HEK293 (cell line): ENCODE data around the gene CD109.

Experiments used
- CTCF ChIA-PET: fragments of 350-600 bp; formaldehyde crosslinking; extraction: SDS; loops from one replicate; lab custom pipeline; 2021; ENCODE audit warnings: antibody characterized with exemption; lab: Yijun Ruan, JAX
- POLR2A ChIA-PET: fragments of 300-600 bp; formaldehyde crosslinking; extraction: SDS; loops from one replicate; lab custom pipeline; 2020; ENCODE audit warnings: antibody characterized with exemption, inconsistent platforms; lab: Yijun Ruan, JAX
- H3K27ac ChIP-seq: fragments of 200-500 bp; sonication (Bioruptor generic); 2 replicates; pipeline ENCODE4 v1.5.1; 2014; ENCODE audit warnings: low read depth, low read length, control low read depth, inconsistent platforms; ENCODE audit errors: extremely low read depth
- H3K36me3 ChIP-seq, 2 experiments: fragments of 200-500 bp in 1 of 2; sonication (Bioruptor generic) in 1 of 2; 1 replicate in 1 of 2; 2 replicates in 1 of 2; pipeline ENCODE4 v1.5.1; 2014 to 2017; ENCODE audit warnings: inconsistent platforms in 2 of 2, low read length in 2 of 2; ENCODE audit not compliant: control insufficient read depth in 2 of 2, insufficient read depth in 1 of 2
- H3K4me1 ChIP-seq: fragments of 200-500 bp; sonication (Bioruptor generic); 2 replicates; pipeline ENCODE4 v1.5.1; 2014; ENCODE audit warnings: mild to moderate bottlenecking, low read length, inconsistent platforms; ENCODE audit not compliant: control insufficient read depth, insufficient read depth
- H3K4me3 ChIP-seq: 2 replicates; pipeline ENCODE4 v1.5.1; 2011; ENCODE audit warnings: low read depth, mild to moderate bottlenecking, control low read depth, low read length, moderate library complexity
- H3K9me3 ChIP-seq: fragments of 200-500 bp; sonication (Bioruptor generic); 2 replicates; pipeline ENCODE4 v1.5.1; 2014; ENCODE audit warnings: low read depth, low read length, inconsistent platforms; ENCODE audit not compliant: control insufficient read depth, insufficient read depth
- GLIS1 ChIP-seq: fragments of 450-650 bp; formaldehyde crosslinking; IDR thresholded peaks from 2 replicates; pipeline ENCODE4 v1.5.1; 2016; ENCODE audit warnings: missing biosample characterization, missing genetic modification characterization
- YY2 ChIP-seq: fragments of 450-650 bp; formaldehyde crosslinking; IDR thresholded peaks from 2 replicates; pipeline ENCODE4 v1.5.1; 2016; ENCODE audit warnings: missing biosample characterization, missing genetic modification characterization
- ZNF146 ChIP-seq: fragments of 450-650 bp; formaldehyde crosslinking; IDR thresholded peaks from 2 replicates; pipeline ENCODE4 v1.5.1; 2016; ENCODE audit warnings: missing biosample characterization, missing genetic modification characterization
- ZNF184 ChIP-seq: fragments of 450-650 bp; IDR thresholded peaks from 2 replicates; pipeline ENCODE4 v1.5.1; 2018; ENCODE audit warnings: missing biosample characterization, mild to moderate bottlenecking, missing genetic modification characterization
- ZNF211 ChIP-seq: fragments of 450-650 bp; formaldehyde crosslinking; IDR thresholded peaks from 2 replicates; pipeline ENCODE4 v1.5.1; 2016; ENCODE audit warnings: low read depth, missing biosample characterization, missing genetic modification characterization
- ZNF341 ChIP-seq: fragments of 450-650 bp; formaldehyde crosslinking; IDR thresholded peaks from 2 replicates; pipeline ENCODE4; 2016; ENCODE audit warnings: low read depth, missing biosample characterization, missing genetic modification characterization
- ZNF473 ChIP-seq: fragments of 450-650 bp; formaldehyde crosslinking; IDR thresholded peaks from 2 replicates; pipeline ENCODE4 v1.5.1; 2017; ENCODE audit warnings: missing biosample characterization, missing genetic modification characterization
- ZNF548 ChIP-seq: fragments of 450-650 bp; formaldehyde crosslinking; IDR thresholded peaks from 2 replicates; pipeline ENCODE4 v1.5.1; 2016; ENCODE audit warnings: missing biosample characterization, missing genetic modification characterization
- TF ChIP-seq, protein P1 (sequence below): fragments of 450-650 bp; formaldehyde crosslinking; IDR thresholded peaks from 2 replicates; pipeline ENCODE4 v1.5.1; 2017; ENCODE audit warnings: missing biosample characterization, missing genetic modification characterization
- TF ChIP-seq, protein P2 (sequence below): fragments of 450-650 bp; formaldehyde crosslinking; IDR thresholded peaks from 2 replicates; pipeline ENCODE4 v1.5.1; 2017; ENCODE audit warnings: missing biosample characterization, missing genetic modification characterization
- TF ChIP-seq, protein P3 (sequence below): fragments of 450-650 bp; formaldehyde crosslinking; IDR thresholded peaks from 2 replicates; pipeline ENCODE4 v1.5.0; 2017; ENCODE audit warnings: missing biosample characterization, missing genetic modification characterization, borderline replicate concordance
- TF ChIP-seq, protein P4 (sequence below): fragments of 450-650 bp; formaldehyde crosslinking; IDR thresholded peaks from 2 replicates; pipeline ENCODE4 v1.5.1; 2016; ENCODE audit warnings: missing biosample characterization, missing genetic modification characterization
- TF ChIP-seq, protein P5 (sequence below): fragments of 450-650 bp; formaldehyde crosslinking; IDR thresholded peaks from 2 replicates; pipeline ENCODE4 v1.5.1; 2016; ENCODE audit warnings: missing biosample characterization, missing genetic modification characterization
- TF ChIP-seq, protein P6 (sequence below): fragments of 450-650 bp; formaldehyde crosslinking; IDR thresholded peaks from 2 replicates; pipeline ENCODE4 v1.5.1; 2016; ENCODE audit warnings: missing biosample characterization, missing genetic modification characterization, borderline replicate concordance
- TF ChIP-seq, protein P7 (sequence below): fragments of 450-650 bp; formaldehyde crosslinking; IDR thresholded peaks from 2 replicates; pipeline ENCODE4 v1.5.1; 2016; ENCODE audit warnings: missing biosample characterization, missing genetic modification characterization

The CD109 gene

DNA sequence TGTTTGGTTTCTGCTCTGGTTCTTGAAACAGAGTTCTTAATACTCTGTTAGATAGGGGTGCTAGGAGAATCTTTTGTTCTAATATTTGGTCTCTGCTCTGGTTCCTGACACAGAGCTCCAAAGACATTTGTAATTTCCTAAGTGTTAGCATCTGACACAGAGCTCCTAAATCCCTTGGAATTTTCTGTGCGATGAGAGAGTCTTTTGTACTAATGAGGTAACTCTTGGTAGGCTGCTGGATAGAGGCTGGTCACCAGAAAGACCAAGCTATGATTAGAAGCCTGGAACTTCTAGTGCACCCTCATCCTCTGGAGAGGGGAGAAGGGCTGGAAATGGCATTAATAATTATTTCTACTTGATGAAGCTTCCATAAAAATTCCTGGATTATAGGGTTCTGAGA is 7.7 kb upstream of the CD109 start (continued):
- TF ChIP-seq, protein P1, sequence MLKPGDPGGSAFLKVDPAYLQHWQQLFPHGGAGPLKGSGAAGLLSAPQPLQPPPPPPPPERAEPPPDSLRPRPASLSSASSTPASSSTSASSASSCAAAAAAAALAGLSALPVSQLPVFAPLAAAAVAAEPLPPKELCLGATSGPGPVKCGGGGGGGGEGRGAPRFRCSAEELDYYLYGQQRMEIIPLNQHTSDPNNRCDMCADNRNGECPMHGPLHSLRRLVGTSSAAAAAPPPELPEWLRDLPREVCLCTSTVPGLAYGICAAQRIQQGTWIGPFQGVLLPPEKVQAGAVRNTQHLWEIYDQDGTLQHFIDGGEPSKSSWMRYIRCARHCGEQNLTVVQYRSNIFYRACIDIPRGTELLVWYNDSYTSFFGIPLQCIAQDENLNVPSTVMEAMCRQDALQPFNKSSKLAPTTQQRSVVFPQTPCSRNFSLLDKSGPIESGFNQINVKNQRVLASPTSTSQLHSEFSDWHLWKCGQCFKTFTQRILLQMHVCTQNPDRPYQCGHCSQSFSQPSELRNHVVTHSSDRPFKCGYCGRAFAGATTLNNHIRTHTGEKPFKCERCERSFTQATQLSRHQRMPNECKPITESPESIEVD: no peak
- TF ChIP-seq, protein P2, sequence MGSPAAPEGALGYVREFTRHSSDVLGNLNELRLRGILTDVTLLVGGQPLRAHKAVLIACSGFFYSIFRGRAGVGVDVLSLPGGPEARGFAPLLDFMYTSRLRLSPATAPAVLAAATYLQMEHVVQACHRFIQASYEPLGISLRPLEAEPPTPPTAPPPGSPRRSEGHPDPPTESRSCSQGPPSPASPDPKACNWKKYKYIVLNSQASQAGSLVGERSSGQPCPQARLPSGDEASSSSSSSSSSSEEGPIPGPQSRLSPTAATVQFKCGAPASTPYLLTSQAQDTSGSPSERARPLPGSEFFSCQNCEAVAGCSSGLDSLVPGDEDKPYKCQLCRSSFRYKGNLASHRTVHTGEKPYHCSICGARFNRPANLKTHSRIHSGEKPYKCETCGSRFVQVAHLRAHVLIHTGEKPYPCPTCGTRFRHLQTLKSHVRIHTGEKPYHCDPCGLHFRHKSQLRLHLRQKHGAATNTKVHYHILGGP: no peak
- TF ChIP-seq, protein P3, sequence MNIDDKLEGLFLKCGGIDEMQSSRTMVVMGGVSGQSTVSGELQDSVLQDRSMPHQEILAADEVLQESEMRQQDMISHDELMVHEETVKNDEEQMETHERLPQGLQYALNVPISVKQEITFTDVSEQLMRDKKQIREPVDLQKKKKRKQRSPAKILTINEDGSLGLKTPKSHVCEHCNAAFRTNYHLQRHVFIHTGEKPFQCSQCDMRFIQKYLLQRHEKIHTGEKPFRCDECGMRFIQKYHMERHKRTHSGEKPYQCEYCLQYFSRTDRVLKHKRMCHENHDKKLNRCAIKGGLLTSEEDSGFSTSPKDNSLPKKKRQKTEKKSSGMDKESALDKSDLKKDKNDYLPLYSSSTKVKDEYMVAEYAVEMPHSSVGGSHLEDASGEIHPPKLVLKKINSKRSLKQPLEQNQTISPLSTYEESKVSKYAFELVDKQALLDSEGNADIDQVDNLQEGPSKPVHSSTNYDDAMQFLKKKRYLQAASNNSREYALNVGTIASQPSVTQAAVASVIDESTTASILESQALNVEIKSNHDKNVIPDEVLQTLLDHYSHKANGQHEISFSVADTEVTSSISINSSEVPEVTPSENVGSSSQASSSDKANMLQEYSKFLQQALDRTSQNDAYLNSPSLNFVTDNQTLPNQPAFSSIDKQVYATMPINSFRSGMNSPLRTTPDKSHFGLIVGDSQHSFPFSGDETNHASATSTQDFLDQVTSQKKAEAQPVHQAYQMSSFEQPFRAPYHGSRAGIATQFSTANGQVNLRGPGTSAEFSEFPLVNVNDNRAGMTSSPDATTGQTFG (tag by site-specific recombination): no peak

DNA sequence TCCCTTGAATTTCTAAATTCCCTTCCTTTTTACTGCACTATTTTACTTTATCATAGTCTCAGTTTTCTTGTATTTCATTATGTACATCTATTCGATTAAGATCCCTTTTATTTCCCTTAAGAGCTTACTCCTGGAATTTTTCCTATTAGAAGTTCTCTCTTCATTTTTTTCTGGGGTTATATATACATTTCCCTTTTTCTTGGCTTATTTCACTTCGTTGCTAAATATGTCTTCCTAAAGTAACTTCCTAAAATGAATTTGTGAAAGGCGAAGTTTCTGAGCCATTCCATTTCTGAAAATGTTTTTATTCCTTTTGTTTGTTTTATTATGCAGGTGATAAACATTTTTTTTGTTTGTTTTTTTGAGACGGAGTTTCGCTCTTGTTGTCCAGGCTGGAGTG is 5.9 kb upstream of the CD109 start:
- H3K9me3 ChIP-seq: no peaks in the 10 kb centered on the region
- no peak overlapping the region for H3K27ac ChIP-seq
- H3K4me3 ChIP-seq: no peak overlapping the region
- no peaks in the 10 kb centered on the region for H3K36me3 ChIP-seq
- ChIA-PET POLR2A (no interaction called here), CTCF (interaction anchor here (0.5 to 2.4 kb wide), 5 partner anchors 10 to 399 kb away, joined by 3 to 18 read pairs (median 3); no protein-coding TSS in a partner anchor)
- H3K4me1 ChIP-seq: no peaks in the 10 kb centered on the region; the same call in 1 of the 2 replicates
- TF ChIP-seq YY2 (tag by site-specific recombination) (no peak), ZNF341 (tag by site-specific recombination) (no peak), ZNF473 (no peak), ZNF211 (tag by site-specific recombination) (no peak), ZNF548 (no peak), ZNF146 (tag by site-specific recombination) (no peak), GLIS1 (tag by site-specific recombination) (no peak), ZNF184 (tag by site-specific recombination) (no peak)
- TF ChIP-seq, protein P4, sequence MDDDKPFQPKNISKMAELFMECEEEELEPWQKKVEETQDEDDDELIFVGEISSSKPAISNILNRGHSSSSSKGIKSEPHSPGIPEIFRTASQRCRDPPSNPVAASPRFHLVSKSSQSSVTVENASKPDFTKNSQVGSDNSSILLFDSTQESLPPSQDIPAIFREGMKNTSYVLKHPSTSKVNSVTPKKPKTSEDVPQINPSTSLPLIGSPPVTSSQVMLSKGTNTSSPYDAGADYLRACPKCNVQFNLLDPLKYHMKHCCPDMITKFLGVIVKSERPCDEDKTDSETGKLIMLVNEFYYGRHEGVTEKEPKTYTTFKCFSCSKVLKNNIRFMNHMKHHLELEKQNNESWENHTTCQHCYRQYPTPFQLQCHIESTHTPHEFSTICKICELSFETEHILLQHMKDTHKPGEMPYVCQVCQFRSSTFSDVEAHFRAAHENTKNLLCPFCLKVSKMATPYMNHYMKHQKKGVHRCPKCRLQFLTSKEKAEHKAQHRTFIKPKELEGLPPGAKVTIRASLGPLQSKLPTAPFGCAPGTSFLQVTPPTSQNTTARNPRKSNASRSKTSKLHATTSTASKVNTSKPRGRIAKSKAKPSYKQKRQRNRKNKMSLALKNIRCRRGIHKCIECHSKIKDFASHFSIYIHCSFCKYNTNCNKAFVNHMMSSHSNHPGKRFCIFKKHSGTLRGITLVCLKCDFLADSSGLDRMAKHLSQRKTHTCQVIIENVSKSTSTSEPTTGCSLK (tag by site-specific recombination): no peak
- TF ChIP-seq, protein P5, sequence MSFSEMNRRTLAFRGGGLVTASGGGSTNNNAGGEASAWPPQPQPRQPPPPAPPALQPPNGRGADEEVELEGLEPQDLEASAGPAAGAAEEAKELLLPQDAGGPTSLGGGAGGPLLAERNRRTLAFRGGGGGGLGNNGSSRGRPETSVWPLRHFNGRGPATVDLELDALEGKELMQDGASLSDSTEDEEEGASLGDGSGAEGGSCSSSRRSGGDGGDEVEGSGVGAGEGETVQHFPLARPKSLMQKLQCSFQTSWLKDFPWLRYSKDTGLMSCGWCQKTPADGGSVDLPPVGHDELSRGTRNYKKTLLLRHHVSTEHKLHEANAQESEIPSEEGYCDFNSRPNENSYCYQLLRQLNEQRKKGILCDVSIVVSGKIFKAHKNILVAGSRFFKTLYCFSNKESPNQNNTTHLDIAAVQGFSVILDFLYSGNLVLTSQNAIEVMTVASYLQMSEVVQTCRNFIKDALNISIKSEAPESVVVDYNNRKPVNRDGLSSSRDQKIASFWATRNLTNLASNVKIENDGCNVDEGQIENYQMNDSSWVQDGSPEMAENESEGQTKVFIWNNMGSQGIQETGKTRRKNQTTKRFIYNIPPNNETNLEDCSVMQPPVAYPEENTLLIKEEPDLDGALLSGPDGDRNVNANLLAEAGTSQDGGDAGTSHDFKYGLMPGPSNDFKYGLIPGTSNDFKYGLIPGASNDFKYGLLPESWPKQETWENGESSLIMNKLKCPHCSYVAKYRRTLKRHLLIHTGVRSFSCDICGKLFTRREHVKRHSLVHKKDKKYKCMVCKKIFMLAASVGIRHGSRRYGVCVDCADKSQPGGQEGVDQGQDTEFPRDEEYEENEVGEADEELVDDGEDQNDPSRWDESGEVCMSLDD (tag by site-specific recombination): no peak
- TF ChIP-seq, protein P1: no peak
- TF ChIP-seq, protein P6, sequence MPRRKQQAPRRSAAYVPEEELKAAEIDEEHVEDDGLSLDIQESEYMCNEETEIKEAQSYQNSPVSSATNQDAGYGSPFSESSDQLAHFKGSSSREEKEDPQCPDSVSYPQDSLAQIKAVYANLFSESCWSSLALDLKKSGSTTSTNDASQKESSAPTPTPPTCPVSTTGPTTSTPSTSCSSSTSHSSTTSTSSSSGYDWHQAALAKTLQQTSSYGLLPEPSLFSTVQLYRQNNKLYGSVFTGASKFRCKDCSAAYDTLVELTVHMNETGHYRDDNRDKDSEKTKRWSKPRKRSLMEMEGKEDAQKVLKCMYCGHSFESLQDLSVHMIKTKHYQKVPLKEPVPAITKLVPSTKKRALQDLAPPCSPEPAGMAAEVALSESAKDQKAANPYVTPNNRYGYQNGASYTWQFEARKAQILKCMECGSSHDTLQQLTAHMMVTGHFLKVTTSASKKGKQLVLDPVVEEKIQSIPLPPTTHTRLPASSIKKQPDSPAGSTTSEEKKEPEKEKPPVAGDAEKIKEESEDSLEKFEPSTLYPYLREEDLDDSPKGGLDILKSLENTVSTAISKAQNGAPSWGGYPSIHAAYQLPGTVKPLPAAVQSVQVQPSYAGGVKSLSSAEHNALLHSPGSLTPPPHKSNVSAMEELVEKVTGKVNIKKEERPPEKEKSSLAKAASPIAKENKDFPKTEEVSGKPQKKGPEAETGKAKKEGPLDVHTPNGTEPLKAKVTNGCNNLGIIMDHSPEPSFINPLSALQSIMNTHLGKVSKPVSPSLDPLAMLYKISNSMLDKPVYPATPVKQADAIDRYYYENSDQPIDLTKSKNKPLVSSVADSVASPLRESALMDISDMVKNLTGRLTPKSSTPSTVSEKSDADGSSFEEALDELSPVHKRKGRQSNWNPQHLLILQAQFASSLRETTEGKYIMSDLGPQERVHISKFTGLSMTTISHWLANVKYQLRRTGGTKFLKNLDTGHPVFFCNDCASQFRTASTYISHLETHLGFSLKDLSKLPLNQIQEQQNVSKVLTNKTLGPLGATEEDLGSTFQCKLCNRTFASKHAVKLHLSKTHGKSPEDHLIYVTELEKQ (tag by site-specific recombination): no peak
- TF ChIP-seq, protein P7, sequence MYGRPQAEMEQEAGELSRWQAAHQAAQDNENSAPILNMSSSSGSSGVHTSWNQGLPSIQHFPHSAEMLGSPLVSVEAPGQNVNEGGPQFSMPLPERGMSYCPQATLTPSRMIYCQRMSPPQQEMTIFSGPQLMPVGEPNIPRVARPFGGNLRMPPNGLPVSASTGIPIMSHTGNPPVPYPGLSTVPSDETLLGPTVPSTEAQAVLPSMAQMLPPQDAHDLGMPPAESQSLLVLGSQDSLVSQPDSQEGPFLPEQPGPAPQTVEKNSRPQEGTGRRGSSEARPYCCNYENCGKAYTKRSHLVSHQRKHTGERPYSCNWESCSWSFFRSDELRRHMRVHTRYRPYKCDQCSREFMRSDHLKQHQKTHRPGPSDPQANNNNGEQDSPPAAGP: no peak
- TF ChIP-seq, protein P3 (tag by site-specific recombination): no peak
